Uterus (tissue), 2 donors: ENCODE data around the gene CHRNA10.

Experiments used
- POLR2A ChIP-seq, 2 donors: fragments of 450-650 bp; IDR thresholded peaks; one replicate each; pipeline ENCODE4 v1.6.1; 2016; ENCODE audit warnings: antibody characterized with exemption in 2 of 2, mild to moderate bottlenecking in 1 of 2, moderate library complexity in 1 of 2
- TF ChIP-seq, protein P1 (sequence below), 4 experiments: fragments of 200-600 bp in 2 of 4; fragments of 450-650 bp in 2 of 4; sonication (generic) in 2 of 4; IDR thresholded peaks; one replicate each; pipeline ENCODE4 v1.5.1; 2016 to 2019; ENCODE audit warnings: antibody characterized with exemption in 4 of 4, mild to moderate bottlenecking in 2 of 4, moderate library complexity in 1 of 4

GRCh38 chr11:3637201-3637600 is 34.0 kb downstream of the CHRNA10 start:
- TF ChIP-seq POLR2A (IDR thresholded peaks at IDR 0.05), result no peak
- TF ChIP-seq, protein P1, sequence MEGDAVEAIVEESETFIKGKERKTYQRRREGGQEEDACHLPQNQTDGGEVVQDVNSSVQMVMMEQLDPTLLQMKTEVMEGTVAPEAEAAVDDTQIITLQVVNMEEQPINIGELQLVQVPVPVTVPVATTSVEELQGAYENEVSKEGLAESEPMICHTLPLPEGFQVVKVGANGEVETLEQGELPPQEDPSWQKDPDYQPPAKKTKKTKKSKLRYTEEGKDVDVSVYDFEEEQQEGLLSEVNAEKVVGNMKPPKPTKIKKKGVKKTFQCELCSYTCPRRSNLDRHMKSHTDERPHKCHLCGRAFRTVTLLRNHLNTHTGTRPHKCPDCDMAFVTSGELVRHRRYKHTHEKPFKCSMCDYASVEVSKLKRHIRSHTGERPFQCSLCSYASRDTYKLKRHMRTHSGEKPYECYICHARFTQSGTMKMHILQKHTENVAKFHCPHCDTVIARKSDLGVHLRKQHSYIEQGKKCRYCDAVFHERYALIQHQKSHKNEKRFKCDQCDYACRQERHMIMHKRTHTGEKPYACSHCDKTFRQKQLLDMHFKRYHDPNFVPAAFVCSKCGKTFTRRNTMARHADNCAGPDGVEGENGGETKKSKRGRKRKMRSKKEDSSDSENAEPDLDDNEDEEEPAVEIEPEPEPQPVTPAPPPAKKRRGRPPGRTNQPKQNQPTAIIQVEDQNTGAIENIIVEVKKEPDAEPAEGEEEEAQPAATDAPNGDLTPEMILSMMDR (IDR thresholded peaks at IDR 0.05), result no peak
